Ectodermal cell (in vitro differentiated cells): ENCODE measurements around the gene ZNF341.

Experiments
- H3K27ac ChIP-seq: 2 replicates; pipeline ENCODE4 v1.7.0; 2013; ENCODE audit warnings: mild to moderate bottlenecking, low read depth, low read length; ENCODE audit not compliant: insufficient read depth, poor library complexity, severe bottlenecking
- H3K27me3 ChIP-seq: 2 replicates; pipeline ENCODE4 v1.7.0; 2013; ENCODE audit warnings: mild to moderate bottlenecking, low read length; ENCODE audit not compliant: insufficient read depth, control insufficient read depth, poor library complexity, severe bottlenecking
- H3K36me3 ChIP-seq: one replicate; pipeline ENCODE4 v1.7.0; 2013; ENCODE audit warnings: low read length; ENCODE audit not compliant: control insufficient read depth, insufficient read depth
- H3K4me1 ChIP-seq: one replicate; pipeline ENCODE4 v1.7.0; 2013; ENCODE audit warnings: low read length; ENCODE audit not compliant: control insufficient read depth, insufficient read depth
- H3K4me3 ChIP-seq: 2 replicates; pipeline ENCODE4 v1.7.0; 2013; ENCODE audit warnings: low read depth, low read length, control low read depth; ENCODE audit not compliant: insufficient read depth
- H3K9me3 ChIP-seq: 2 replicates; pipeline ENCODE4 v1.7.0; 2013; ENCODE audit warnings: mild to moderate bottlenecking, low read length, moderate library complexity; ENCODE audit not compliant: control insufficient read depth
- WGBS, 2 experiments: methylation state at CpG; one replicate each; pipeline ENCODE4 v1.1.7; 2013; ENCODE audit warnings: missing lambda C conversion rate in 2 of 2; 5-methylcytosine and 5-hydroxymethylcytosine counted together

Gene ZNF341

DNA sequence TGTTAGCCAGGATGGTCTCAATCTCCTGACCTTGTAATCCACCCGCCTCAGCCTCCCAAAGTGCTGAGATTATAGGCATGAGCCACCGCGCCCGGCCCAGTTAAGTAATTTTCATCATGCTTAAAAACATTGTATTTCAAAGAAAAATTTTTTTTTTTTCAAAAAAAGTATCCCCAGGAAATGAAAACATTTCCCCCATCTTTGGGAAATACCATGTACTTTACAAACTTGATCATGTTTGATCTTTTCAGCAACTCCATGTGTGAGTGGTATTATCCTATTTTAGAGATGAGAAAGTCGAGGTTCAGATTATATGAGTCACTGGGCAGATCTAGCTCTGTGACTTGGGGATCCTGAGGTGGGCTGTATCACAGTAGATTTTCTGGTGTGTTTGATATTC, 91.2 kb downstream of the ZNF341 start:
- 93 to 98% methylated on average over 5 of the region's 5 CpGs for WGBS, 2 experiments
- no peaks in the 10 kb centered on the region for H3K9me3 ChIP-seq
- H3K27ac ChIP-seq: no peak overlapping the region
- H3K4me1 ChIP-seq: peaks cover 6% of the 10 kb centered on the region
- H3K36me3 ChIP-seq: no peaks in the 10 kb centered on the region
- no peak overlapping the region for H3K4me3 ChIP-seq
- H3K27me3 ChIP-seq: no peaks in the 10 kb centered on the region

DNA sequence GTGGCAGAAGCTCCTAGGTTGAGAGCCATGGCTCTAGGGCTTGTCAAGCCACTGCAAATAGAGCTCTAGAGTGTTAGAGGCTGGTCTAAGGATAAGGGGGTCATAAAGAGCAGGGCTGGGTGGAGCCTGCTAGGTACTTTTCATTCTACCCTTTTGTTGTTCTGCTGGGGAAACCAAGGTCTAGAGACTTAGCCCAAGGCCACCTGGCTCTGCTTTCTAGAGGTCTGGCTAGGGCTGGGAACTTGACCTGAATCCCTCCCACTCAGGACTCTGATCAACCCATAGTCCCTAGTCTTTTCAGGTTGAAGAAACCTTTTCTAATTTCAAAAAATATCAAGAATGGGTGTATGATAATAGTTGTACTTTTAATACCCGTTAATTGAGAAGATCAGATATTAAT, 93.1 kb downstream of the ZNF341 start:
- Histone ChIP-seq H3K4me1 (peaks cover 9% of the 10 kb centered on the region), H3K27ac (no peak overlapping the region), H3K27me3 (no peaks in the 10 kb centered on the region), H3K36me3 (no peaks in the 10 kb centered on the region), H3K9me3 (no peaks in the 10 kb centered on the region), H3K4me3 (no peak overlapping the region)
- no CpG with 5 or more reads among the region's 1 CpG for WGBS, 2 experiments

DNA sequence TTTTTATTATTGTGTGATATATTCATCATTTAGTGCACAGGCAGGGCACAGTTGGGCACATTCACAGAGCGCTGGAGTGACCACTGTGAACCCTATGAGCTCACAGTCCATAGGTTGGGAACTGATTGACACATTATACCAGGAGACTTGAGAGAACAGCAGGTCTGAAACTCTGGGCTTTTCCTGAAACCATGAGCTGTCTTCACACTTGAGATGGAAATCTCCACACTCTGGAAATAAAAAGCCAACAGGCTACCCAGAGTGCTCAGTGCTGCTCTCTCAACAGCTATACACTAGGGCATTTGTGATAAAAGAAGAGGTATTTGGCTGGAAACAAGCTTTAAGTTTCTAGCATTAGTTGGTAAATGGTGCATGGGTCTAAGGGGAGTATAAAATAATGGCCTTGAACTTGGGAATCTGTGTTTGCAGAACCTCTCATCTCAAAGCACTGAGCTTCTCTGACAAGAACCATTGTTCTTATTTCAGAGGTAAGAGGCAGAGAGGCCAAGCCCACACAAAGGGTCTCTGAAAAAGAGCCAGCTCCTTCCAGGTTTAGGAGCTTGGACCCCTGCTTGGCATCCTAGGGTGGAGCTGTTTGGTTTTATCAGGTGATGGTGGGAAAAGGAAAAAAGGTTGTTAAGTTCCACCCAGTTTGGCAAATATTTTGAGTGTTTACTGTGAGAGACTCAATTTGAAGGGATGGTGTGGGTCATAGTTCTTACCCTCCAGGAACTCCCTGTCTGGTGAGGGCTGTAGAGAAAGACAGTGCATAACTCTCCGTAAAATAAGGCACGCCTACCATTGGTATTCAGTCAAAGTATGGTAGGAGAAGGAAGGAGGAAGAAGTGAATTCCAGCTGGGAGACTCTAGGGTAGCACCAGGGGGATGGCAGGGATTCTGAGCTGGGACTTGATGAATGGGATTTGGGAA, 93.8 kb downstream of the ZNF341 start:
- 90 to 92% methylated on average over 3 of the region's 3 CpGs for WGBS, 2 experiments
- H3K27ac ChIP-seq: no peak overlapping the region

DNA sequence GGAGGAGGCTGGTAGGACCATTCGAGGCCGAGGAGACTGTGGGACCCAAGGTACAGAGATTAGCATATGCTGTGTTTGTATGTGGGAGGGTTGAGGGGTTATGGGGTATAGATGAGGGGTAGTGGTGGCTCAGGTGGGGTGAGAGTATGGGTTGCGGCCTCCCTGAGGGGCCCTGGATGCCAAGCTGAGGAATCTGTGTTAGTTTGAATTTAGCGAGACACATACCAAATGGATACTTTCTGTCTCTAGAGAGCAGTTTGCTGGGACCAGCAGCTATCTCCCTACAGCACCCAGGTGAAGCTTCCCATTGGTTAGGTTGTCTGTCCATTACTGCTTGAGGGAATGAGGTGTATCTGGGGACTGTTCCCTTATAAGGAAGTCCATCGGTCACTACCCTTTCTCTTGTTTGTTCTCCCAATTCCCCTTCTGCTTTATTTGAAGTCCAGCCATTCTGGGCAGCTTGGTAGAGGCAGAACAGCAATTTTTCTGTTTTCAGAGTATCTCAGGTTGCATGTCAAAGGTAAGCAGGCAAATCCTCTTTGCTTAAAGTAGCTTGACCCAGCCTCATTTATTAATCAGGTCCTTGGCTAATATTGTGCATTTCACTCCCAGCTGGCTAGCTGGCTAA, 94.6 kb downstream of the ZNF341 start:
- H3K27me3 ChIP-seq: no peaks in the 10 kb centered on the region
- H3K27ac ChIP-seq: no peak overlapping the region
- no peaks in the 10 kb centered on the region for H3K36me3 ChIP-seq
- 81 to 84% methylated on average over 5 of the region's 5 CpGs for WGBS, 2 experiments
- H3K4me1 ChIP-seq: peaks cover 16% of the 10 kb centered on the region
- no peaks in the 10 kb centered on the region for H3K9me3 ChIP-seq
- no peak overlapping the region for H3K4me3 ChIP-seq

More for the DNA sequence above, 93.8 kb downstream of the ZNF341 start:
- Histone ChIP-seq H3K36me3 (no peaks in the 10 kb centered on the region), H3K27me3 (no peaks in the 10 kb centered on the region), H3K4me1 (peaks cover 16% of the 10 kb centered on the region), H3K9me3 (no peaks in the 10 kb centered on the region), H3K4me3 (no peak overlapping the region)

DNA sequence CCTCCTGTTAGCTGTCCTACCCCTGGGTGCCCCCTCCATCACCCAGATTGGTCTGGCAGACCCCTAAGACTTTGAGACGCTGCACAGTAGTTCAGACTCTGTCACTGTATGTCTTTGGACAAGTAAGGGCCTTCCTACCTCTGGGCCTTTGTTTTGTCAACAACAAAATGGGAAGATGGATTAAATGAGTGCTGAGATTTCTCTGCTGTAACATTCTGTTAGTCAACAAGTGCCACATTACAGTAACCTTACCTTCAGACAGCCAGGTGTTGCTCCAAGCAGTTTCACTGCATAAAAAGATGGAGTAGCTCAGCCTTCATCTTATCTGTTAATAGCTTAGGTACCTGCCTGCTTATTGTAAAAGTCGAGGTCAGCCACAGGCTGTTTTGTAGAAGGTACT, 95.3 kb downstream of the ZNF341 start:
- H3K4me3 ChIP-seq: no peak overlapping the region
- H3K4me1 ChIP-seq: peaks cover 23% of the 10 kb centered on the region
- WGBS, 2 experiments: 89 to 96% methylated on average over 2 of the region's 2 CpGs

DNA sequence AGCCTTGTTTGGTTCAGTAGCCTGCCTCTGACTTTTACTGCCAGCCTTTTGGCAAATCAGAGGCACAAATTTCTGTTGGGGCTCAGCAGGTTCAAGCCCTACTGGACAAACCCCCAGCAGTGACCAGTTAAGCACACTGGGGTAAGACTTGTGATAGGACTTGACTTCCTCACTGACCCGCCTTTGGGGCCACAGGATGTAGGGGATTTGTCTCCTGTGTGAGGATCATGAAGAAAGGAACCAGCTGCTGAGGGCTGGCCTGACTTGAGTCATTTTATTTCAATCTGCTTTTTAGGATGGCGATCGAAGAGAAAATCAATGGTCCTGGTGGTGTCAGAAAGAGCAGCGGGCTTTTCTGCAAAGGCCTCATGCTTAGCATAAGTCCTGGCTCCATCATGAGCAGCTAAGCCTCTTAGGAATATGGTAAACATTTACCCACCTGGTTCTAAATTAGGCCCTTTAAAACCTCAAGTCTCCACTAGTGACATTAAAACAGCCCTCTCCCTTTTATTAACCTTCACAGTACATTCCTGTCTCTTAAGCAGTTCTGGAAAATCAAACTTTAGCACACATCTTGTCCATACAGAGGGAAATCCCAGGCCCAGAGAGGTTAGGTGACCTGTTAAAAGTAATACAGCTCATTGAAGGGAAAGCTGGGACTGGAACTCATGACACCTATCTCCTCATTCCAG, 96.0 kb downstream of the ZNF341 start:
- no peak overlapping the region for H3K27ac ChIP-seq
- 93 to 94% methylated on average over 4 of the region's 4 CpGs for WGBS, 2 experiments
- H3K27me3 ChIP-seq: no peaks in the 10 kb centered on the region
- H3K9me3 ChIP-seq: no peaks in the 10 kb centered on the region
- H3K4me3 ChIP-seq: no peak overlapping the region
- peaks cover 23% of the 10 kb centered on the region for H3K4me1 ChIP-seq
- no peaks in the 10 kb centered on the region for H3K36me3 ChIP-seq

More for the DNA sequence above, 95.3 kb downstream of the ZNF341 start:
- Histone ChIP-seq H3K27me3 (no peaks in the 10 kb centered on the region), H3K27ac (no peak overlapping the region), H3K9me3 (no peaks in the 10 kb centered on the region), H3K36me3 (no peaks in the 10 kb centered on the region)

DNA sequence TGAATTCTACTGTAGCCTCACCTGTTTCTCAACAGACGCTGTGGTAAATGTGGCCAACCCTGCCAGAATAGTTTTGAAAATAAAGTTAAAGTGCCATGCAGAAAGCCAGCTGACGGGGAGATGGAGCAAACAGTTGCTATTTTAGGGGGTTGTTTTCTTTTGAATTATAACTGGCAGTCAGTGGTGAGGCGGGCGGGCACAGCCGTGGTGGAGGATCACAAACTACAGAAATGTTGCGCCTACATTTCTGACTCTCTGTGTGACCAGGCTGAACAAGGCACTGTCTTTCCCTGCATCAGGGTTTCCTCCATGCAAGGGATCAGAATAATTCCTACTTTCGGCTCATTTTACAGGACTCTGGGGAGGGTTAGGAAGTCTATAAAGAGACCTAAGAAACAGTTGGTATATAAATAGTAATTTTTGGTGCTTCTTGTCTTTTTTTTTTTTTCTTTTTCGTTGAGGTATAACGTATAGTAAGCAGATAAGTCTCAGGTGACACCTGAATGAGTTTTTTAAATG, 96.6 kb downstream of the ZNF341 start:
- H3K36me3 ChIP-seq: no peaks in the 10 kb centered on the region
- H3K27me3 ChIP-seq: no peaks in the 10 kb centered on the region
- peaks cover 26% of the 10 kb centered on the region for H3K4me1 ChIP-seq
- no peak overlapping the region for H3K4me3 ChIP-seq
- no peak overlapping the region for H3K27ac ChIP-seq
- H3K9me3 ChIP-seq: no peaks in the 10 kb centered on the region
- WGBS, 2 experiments: 97 to 98% methylated on average over 7 of the region's 9 CpGs

DNA sequence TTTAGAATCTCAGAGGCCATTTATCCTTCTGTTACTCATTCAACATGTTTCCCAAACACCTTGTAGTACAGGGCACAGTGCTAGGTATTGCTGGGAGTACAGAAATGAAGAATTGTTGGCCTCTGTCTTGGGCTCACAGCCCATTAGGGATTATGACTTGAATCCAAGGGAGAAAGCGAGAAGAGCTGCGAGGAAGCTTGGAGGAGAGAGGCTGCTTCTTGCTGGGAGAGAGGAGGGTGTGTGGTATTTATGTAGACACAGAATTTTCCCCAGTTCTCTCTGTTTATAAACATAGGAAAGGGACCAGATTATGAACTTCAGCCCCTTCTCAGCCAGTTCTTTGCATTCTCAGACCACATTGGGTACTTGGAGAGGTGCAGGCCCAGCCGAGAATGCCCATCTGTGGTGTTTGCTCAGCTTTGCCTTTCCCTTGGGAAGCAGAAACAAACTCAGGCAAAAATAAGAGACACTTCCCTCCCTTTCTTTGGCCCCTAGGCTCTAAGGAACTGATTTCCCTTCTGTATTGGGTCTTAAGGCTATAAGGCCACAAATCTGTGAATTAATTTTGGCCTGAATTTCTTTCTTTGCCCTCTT, 97.3 kb downstream of the ZNF341 start:
- WGBS, 2 experiments: 91 to 96% methylated on average over 3 of the region's 3 CpGs
- no peak overlapping the region for H3K27ac ChIP-seq
- H3K9me3 ChIP-seq: no peaks in the 10 kb centered on the region
- H3K4me3 ChIP-seq: no peak overlapping the region
- no peaks in the 10 kb centered on the region for H3K27me3 ChIP-seq
- H3K4me1 ChIP-seq: peaks cover 30% of the 10 kb centered on the region
- no peaks in the 10 kb centered on the region for H3K36me3 ChIP-seq

DNA sequence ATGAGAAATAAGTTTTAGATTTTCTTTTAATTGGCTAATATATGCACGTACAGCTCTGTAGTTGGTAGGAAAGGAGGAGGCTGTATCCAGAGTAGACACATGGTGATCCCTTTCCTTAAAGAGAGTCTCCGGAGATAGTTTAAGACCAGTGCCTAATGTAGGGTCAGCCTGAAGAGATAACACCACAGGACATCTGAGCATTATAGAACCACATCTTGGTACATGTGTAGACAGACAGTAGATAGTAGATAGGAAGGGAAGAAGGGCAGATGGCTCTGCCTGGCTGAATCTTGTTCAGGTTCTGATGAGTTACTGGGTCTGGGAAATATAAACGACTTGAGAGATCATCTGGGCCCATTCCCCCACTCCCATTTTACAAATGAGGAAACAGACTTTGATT, 97.8 kb downstream of the ZNF341 start:
- Histone ChIP-seq H3K9me3 (no peaks in the 10 kb centered on the region), H3K27ac (no peak overlapping the region), H3K36me3 (no peaks in the 10 kb centered on the region), H3K4me3 (no peak overlapping the region), H3K27me3 (no peaks in the 10 kb centered on the region), H3K4me1 (peaks cover 30% of the 10 kb centered on the region)
- WGBS, 2 experiments: 95% methylated on average over 3 of the region's 3 CpGs
